ENCODE data around the gene RCAN3.
"Not testable (repeated sequence)": the region's sequence is repeated elsewhere in the genome, so short reads cannot be mapped to it uniquely, and the experiment has no call there.

The RCAN3 gene

DNA sequence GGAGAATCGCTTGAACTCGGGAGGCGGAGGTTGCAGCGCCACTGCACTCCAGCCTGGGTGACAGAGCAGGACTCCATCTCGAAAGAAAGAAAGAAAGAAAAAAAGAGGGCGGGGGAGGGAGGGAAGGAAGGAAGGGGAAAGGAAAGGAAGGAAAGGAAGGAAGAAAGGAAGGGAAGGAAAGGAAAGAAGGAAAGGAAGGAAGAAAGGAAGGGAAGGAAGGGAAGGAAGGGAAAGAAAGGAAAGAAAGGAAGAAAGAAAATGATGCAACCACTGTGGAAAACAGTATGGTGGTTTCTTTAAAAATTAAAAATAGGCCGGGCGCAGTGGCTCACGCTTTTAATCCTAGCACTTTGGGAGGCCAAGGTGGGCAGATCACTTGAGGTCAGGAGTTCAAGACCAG, 15.2 kb upstream of the RCAN3 start:
- Histone ChIP-seq H3K36me3 (ENCODE audit: insufficient read depth, low read length) (no peaks in the 10 kb centered on the region), H3K27ac (ENCODE audit: low read depth, low read length) (no peak overlapping the region), H3K4me3 (ENCODE audit: low read depth in 1 of 2, low read length in 2 of 2) (no peak overlapping the region), H3K9me3 (ENCODE audit: low read length) (no peaks in the 10 kb centered on the region), H3K4me1 (ENCODE audit: insufficient read depth, low read length) (no peaks in the 10 kb centered on the region), H3K27me3 (ENCODE audit: control insufficient read depth in 1 of 2, insufficient read depth in 2 of 2, low read length in 2 of 2) (peaks cover 0 to 7% of the 10 kb centered on the region in 2 donors), H3K9ac (ENCODE audit: low read length) (no peak overlapping the region)

DNA sequence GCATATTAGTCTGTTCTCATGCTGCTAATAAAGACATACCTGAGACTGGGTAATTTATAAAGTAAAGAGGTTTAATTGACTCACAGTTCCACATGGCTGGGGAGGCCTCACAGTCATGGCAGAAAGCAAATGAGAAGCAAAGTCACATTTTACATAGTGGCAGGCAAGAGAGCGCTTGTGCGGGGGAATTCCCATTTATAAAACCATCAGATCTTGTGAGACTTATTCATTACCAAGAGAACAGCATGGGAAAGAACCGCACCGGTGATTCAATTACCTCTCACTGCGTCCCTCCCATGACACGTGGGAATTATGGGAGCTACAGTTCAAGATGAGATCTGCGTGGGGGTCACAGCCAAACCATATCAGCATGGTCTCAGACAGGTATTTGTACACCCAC, 14.5 kb upstream of the RCAN3 start:
- not testable (repeated sequence) for H3K36me3 ChIP-seq (ENCODE audit: insufficient read depth, low read length); H3K27ac ChIP-seq (ENCODE audit: low read depth, low read length); H3K9ac ChIP-seq (ENCODE audit: low read length); H3K9me3 ChIP-seq (ENCODE audit: low read length); H3K27me3 ChIP-seq (ENCODE audit: control insufficient read depth in 1 of 2, insufficient read depth in 2 of 2, low read length in 2 of 2); H3K4me1 ChIP-seq (ENCODE audit: insufficient read depth, low read length); H3K4me3 ChIP-seq (ENCODE audit: low read depth in 1 of 2, low read length in 2 of 2)

DNA sequence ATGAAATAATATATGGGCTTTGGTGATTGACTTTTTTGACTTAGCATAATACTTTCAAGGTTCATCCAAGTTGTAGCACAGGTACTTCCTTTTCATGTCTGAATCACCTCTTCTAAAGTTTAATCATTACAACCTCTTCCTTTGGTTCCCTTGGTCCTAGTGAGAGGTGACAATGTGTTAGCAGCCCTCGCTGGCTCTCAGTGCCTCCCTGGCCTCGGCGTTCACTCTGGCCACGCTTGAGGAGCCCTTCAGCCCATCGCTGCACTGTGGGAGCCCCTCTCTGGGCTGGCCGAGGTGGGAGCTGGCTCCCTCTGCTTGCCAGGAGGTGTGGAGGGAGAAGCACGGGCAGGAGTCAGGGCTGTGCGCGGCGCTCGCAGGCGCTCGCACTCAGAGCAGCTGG, 13.0 kb upstream of the RCAN3 start:
- no peaks in the 10 kb centered on the region for H3K9me3 ChIP-seq (ENCODE audit: low read length)
- no peaks in the 10 kb centered on the region for H3K4me1 ChIP-seq (ENCODE audit: insufficient read depth, low read length)
- H3K36me3 ChIP-seq (ENCODE audit: insufficient read depth, low read length): no peaks in the 10 kb centered on the region
- H3K4me3 ChIP-seq (ENCODE audit: low read depth in 1 of 2, low read length in 2 of 2): no peak overlapping the region
- no peak overlapping the region for H3K27ac ChIP-seq (ENCODE audit: low read depth, low read length)
- no peak overlapping the region for H3K9ac ChIP-seq (ENCODE audit: low read length)
- peaks cover 0 to 7% of the 10 kb centered on the region in 2 donors for H3K27me3 ChIP-seq (ENCODE audit: control insufficient read depth in 1 of 2, insufficient read depth in 2 of 2, low read length in 2 of 2)

DNA sequence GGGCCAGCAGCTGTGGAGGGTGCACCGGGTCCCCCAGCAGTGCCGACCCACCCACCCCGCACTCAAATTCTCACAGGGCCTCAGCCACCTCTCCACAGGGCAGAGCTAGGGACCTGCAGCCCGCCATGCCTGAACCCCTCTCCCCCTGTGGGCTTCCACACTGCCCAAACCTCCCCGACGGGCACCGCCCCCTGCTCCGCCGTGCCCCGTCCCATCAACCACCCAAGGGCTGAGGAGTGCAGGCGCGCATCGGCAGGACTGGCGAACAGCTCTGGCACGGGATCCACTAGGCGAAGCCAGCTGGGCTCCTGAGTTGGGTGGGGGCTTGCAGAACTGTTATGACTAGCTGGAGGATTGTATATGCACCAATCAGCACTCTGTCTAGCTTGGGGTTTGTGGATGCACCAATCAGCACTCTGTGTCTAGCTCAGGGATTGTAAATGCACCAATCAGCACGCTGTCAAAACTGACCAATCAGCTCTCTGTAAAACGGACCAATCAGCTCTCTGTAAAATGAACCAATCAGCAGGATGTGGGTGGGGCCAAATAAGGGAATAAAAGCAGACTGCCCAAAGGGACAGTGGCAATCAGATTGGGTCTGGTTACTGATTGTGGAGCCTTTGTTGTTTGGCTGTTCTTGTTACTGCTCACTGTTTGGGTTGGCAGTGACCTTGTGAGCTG, 12.4 kb upstream of the RCAN3 start:
- no peak overlapping the region for H3K4me3 ChIP-seq (ENCODE audit: low read depth in 1 of 2, low read length in 2 of 2)
- H3K9me3 ChIP-seq (ENCODE audit: low read length): no peaks in the 10 kb centered on the region
- peaks cover 0 to 7% of the 10 kb centered on the region in 2 donors for H3K27me3 ChIP-seq (ENCODE audit: control insufficient read depth in 1 of 2, insufficient read depth in 2 of 2, low read length in 2 of 2)
- no peaks in the 10 kb centered on the region for H3K36me3 ChIP-seq (ENCODE audit: insufficient read depth, low read length)
- H3K4me1 ChIP-seq (ENCODE audit: insufficient read depth, low read length): no peaks in the 10 kb centered on the region
- no peak overlapping the region for H3K9ac ChIP-seq (ENCODE audit: low read length)
- no peak overlapping the region for H3K27ac ChIP-seq (ENCODE audit: low read depth, low read length)

DNA sequence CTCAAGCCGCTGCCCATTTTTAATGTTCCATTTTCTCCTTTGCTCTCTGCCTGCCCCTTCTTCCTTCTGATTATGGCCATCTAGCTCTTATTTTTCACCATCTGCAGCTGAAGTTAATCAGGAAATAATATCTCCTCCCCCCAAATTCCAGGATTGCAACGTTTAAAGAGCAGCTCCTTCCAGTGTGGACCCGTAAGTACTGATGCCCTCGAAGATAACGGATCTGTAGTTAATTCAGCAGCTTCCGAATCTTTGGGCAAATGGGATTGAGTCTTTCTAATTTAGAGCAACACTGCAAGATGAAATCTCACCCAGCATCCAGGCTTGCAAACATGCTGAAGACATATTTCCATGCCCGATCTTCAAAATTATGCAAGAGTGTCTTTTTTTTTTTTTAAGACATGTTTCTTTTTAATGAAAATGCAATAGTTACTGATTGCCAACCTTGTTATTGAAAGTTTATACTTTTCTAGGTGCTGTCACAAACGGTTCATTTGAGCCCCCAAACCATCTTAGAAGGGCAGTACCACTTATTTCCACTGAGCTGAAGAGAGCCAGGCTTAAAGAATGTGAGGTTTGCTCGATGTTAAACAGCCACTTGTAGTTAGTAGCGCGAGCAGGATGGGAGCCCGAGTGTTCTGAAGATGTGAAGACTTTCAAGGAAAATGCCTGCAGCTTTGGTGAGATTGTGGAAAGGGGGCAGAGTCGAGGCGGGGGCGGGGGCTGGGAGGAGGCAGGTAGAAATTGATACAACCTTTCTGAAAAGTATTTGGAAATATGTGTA, 10.9 kb upstream of the RCAN3 start:
- H3K9me3 ChIP-seq (ENCODE audit: low read length): no peaks in the 10 kb centered on the region
- peaks cover 0 to 7% of the 10 kb centered on the region in 2 donors for H3K27me3 ChIP-seq (ENCODE audit: control insufficient read depth in 1 of 2, insufficient read depth in 2 of 2, low read length in 2 of 2)
- H3K9ac ChIP-seq (ENCODE audit: low read length): no peak overlapping the region
- H3K36me3 ChIP-seq (ENCODE audit: insufficient read depth, low read length): no peaks in the 10 kb centered on the region
- no peak overlapping the region for H3K27ac ChIP-seq (ENCODE audit: low read depth, low read length)
- no peak overlapping the region for H3K4me3 ChIP-seq (ENCODE audit: low read depth in 1 of 2, low read length in 2 of 2)
- no peaks in the 10 kb centered on the region for H3K4me1 ChIP-seq (ENCODE audit: insufficient read depth, low read length)

DNA sequence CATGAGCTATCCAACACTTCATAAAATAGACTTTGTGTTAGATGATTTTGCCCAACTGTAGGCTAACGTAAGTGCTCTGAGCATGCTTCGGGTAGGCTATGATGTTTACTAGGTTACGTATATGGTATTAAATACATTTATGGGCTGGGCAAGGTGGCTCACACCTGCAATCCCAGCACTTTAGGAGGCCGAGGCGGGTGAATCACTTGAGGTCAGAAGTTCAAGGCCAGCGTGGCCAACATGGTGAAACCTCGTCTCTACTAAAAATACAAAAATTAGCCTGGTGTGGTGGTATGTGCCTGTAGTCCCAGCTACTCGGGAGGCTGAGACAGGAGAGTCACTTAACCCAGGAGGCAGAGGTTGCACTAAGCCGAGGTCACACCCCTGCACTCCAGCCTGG, 9.7 kb upstream of the RCAN3 start:
- not testable (repeated sequence) for H3K9me3 ChIP-seq (ENCODE audit: low read length); H3K27ac ChIP-seq (ENCODE audit: low read depth, low read length); H3K9ac ChIP-seq (ENCODE audit: low read length); H3K36me3 ChIP-seq (ENCODE audit: insufficient read depth, low read length); H3K4me3 ChIP-seq (ENCODE audit: low read depth in 1 of 2, low read length in 2 of 2); H3K27me3 ChIP-seq (ENCODE audit: control insufficient read depth in 1 of 2, insufficient read depth in 2 of 2, low read length in 2 of 2); H3K4me1 ChIP-seq (ENCODE audit: insufficient read depth, low read length)

DNA sequence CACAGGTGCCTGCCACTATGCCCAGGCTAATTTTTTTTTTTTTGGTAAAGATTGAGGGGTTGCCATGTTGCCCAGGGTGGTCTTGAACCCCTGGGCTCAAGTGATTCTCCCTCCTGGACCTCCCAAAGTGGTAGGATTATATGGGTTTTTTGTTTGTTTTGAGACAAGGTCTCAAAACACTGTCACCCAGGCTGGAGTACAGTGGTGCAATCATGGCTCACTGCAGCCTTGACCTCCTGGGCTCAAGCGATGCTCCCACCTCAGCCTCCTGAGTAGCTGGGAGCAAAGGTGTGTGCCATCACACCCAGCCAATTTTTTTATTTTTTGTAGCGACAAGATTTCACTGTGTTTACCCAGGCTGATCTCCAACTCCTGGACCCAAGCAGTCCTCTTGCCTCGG, 8.9 kb upstream of the RCAN3 start:
- Histone ChIP-seq H3K9ac (ENCODE audit: low read length) (no peak overlapping the region), H3K27ac (ENCODE audit: low read depth, low read length) (no peak overlapping the region), H3K27me3 (ENCODE audit: control insufficient read depth in 1 of 2, insufficient read depth in 2 of 2, low read length in 2 of 2) (peaks cover 0 to 7% of the 10 kb centered on the region in 2 donors), H3K4me1 (ENCODE audit: insufficient read depth, low read length) (no peaks in the 10 kb centered on the region), H3K36me3 (ENCODE audit: insufficient read depth, low read length) (no peaks in the 10 kb centered on the region), H3K9me3 (ENCODE audit: low read length) (no peaks in the 10 kb centered on the region), H3K4me3 (ENCODE audit: low read depth in 1 of 2, low read length in 2 of 2) (no peak overlapping the region)

DNA sequence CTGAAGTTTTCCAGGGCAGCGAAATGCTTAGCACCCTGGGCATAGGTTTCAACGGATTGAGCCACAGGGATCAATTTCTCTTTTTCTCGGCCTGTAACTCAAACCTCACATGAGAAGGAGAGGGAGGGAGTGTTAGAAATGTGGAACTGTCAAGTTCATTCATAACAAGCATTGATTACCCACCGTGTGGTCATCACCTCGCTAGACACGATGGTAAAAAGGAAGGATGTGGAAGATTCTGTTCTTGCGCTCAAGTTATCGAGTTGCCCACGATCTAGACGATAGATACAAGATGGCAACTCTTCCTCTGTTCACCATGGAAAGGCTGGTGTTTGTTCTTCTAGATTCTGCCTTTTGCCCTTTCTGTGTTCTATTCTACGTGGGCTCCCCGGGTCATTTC, 4.0 kb upstream of the RCAN3 start:
- Histone ChIP-seq H3K36me3 (ENCODE audit: insufficient read depth, low read length) (no peaks in the 10 kb centered on the region), H3K9me3 (ENCODE audit: low read length) (no peaks in the 10 kb centered on the region), H3K4me3 (ENCODE audit: low read depth in 1 of 2, low read length in 2 of 2) (no peak overlapping the region), H3K4me1 (ENCODE audit: insufficient read depth, low read length) (peaks cover 3% of the 10 kb centered on the region), H3K9ac (ENCODE audit: low read length) (no peak overlapping the region), H3K27ac (ENCODE audit: low read depth, low read length) (no peak overlapping the region), H3K27me3 (ENCODE audit: control insufficient read depth in 1 of 2, insufficient read depth in 2 of 2, low read length in 2 of 2) (no peaks in the 10 kb centered on the region)

DNA sequence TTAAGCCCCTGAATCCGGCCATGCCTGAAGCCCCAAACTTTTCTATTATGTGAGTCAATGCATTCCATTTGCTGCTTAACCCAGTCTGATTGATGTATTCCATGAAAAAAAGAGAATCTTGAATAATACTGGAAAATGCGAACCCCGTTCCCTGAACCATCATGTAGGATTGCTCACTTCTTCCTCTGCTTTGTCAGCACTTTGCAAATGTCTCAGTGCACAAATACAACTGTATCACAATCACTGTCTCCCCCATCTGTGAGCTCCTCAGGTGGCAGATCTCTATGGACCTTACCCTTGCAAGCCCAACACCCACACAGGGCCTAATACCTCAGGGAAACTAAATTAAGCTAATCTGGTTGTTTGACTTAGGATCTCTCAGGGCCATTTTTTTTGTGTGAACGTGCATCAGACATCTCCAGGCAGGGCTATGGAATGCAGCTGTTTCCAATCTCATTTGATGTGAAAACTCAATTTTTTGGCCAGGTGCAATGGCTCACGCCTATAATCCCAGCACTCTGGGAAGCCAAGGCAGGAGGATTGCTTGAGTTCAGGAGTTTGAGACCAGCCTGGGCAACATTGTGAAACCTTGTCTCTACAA, 2.1 kb upstream of the RCAN3 start:
- Histone ChIP-seq H3K27ac (ENCODE audit: low read depth, low read length) (no peak overlapping the region), H3K27me3 (ENCODE audit: control insufficient read depth in 1 of 2, insufficient read depth in 2 of 2, low read length in 2 of 2) (no peaks in the 10 kb centered on the region), H3K9ac (ENCODE audit: low read length) (no peak overlapping the region), H3K9me3 (ENCODE audit: low read length) (no peaks in the 10 kb centered on the region), H3K4me1 (ENCODE audit: insufficient read depth, low read length) (peaks cover 9% of the 10 kb centered on the region), H3K36me3 (ENCODE audit: insufficient read depth, low read length) (no peaks in the 10 kb centered on the region), H3K4me3 (ENCODE audit: low read depth in 1 of 2, low read length in 2 of 2) (no peak overlapping the region)

DNA sequence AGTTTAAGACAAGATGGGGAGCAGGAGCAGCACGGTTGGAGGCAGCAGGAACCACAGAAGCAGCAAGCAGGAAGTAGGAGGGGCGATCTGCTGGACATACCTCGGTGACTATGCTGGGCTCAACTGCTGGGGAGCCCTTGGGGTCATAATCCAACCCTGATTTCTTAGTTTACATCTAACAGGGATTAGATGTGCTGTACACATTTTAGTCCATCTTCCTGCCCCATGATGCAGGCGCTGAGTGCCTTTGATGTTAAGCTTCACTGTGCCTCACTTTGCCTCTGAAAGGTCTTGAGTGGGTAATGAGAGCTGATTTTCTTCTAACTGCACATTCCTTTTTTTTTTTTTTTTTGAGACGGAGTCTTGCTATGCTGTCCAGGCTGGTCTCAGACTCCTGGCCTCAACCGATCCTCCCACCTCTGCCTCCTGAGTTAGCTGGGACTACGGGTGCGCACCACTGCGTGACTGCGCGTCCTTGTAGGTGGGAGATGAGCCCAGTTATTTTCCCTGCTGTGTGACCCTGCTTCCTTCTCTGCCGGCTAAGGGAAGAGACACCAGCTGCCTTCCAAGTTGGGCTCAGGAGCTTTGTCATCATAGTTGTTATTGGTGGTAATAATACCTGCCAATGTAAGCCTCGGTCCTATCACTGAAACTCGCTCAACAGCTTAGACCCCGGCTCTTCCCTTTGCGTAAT, 1.1 kb upstream of the RCAN3 start:
- no peak overlapping the region for H3K27ac ChIP-seq (ENCODE audit: low read depth, low read length)
- peaks cover 9% of the 10 kb centered on the region for H3K4me1 ChIP-seq (ENCODE audit: insufficient read depth, low read length)
- H3K9me3 ChIP-seq (ENCODE audit: low read length): no peaks in the 10 kb centered on the region
- no peaks in the 10 kb centered on the region for H3K27me3 ChIP-seq (ENCODE audit: control insufficient read depth in 1 of 2, insufficient read depth in 2 of 2, low read length in 2 of 2)
- no peaks in the 10 kb centered on the region for H3K36me3 ChIP-seq (ENCODE audit: insufficient read depth, low read length)
- H3K4me3 ChIP-seq (ENCODE audit: low read depth in 1 of 2, low read length in 2 of 2): peak overlapping the region in 1 of 2 donors; percentile 61
- no peak overlapping the region for H3K9ac ChIP-seq (ENCODE audit: low read length)

DNA sequence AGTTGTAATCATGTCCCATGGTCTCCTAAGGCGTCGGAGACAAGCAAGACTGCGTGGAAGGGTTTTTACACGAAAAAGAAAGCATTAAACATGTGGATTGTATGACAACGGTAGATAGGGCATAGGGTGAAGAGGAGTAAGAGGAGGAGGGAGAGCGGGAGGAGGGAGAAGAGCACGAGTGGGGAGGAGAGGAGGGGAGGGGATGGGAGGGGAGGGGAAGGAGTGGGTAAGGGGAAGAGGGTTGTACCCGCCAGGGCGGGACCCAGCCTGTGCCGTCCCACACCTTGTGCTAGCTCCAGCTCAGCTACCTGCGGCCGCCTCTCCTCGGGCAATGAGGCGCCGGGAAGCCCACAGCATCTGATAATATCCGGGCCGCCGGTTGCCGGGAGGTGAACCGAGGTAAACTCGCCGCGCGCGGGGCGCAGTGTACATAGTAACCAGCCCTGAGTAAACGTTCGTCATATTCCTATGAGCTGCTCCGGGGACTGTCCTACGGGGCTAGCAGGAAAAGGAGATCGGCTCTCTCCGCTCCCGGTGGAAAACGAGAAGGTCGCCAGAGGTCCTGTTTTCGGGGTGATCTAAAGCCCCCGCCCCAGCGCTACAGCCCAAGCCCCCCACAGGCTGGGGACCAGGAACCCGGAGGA, 449 bp upstream of the RCAN3 start:
- no peak overlapping the region for H3K9ac ChIP-seq (ENCODE audit: low read length)
- peaks cover 9% of the 10 kb centered on the region for H3K4me1 ChIP-seq (ENCODE audit: insufficient read depth, low read length)
- no peaks in the 10 kb centered on the region for H3K9me3 ChIP-seq (ENCODE audit: low read length)
- no peaks in the 10 kb centered on the region for H3K27me3 ChIP-seq (ENCODE audit: control insufficient read depth in 1 of 2, insufficient read depth in 2 of 2, low read length in 2 of 2)
- H3K27ac ChIP-seq (ENCODE audit: low read depth, low read length): peak overlapping the region; percentile 25
- peak overlapping the region; percentile 61 to 72 for H3K4me3 ChIP-seq (ENCODE audit: low read depth in 1 of 2, low read length in 2 of 2)
- H3K36me3 ChIP-seq (ENCODE audit: insufficient read depth, low read length): no peaks in the 10 kb centered on the region
